GM18508 (cell line): ENCODE measurements around the gene PCSK5.

Experiments
- ATAC-seq: cut with Tn5 transposase; IDR thresholded peaks from one replicate; pipeline ENCODE4 v1.9.1; 2021; ENCODE audit warnings: moderate number of reproducible peaks; ENCODE audit not compliant: insufficient read depth, unreplicated experiment

PCSK5 gene

DNA sequence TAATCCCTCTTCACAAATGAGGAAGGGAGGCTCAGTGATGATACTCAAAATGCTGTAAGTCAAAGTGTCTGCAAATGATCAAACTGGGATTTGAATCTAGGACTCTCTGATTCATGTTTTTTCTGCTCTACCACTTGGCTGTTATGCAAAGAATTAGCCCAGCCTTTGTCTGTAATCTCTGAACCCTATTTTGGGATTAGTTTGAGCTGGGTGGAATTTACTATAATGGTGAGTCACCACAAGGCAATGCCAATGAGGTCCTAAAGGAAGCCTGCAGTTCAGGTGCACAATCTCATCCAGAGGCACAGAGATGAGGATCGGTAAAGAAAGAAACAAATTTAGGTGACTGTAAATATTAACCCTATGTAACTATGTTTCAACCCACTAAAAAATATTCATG, 474.6 kb downstream of the PCSK5 start:
- ATAC-seq: no peak

- no peak for ATAC-seq
These were observed 475.8 kb downstream of the PCSK5 start for GRCh38 chr9:76366275-76366674.

DNA sequence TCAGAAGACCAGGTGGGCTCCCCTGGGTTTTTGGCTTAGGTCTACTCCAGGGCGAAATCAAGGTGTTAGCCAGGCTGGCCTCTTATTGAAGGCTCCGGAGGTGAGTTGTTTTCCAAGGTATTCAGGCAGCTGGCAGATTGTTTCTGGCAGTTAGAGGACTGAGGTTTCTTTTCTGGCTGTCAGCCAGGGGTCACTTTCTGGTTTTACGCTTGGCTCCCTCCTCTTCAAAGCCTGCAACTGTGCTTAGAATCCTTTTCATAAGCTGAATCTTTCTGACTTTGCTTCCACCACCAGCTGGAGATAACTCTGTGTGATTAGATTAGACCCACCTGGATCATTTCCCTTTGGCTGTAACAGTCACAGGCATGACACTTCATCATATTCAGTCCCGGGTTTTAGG, 479.1 kb downstream of the PCSK5 start:
- no peak for ATAC-seq

GRCh38 chr9:76370396-76371023, 480.0 kb downstream of the PCSK5 start:
- no peak for ATAC-seq

GRCh38 chr9:76371901-76372300, 481.4 kb downstream of the PCSK5 start:
- ATAC-seq: no peak

DNA sequence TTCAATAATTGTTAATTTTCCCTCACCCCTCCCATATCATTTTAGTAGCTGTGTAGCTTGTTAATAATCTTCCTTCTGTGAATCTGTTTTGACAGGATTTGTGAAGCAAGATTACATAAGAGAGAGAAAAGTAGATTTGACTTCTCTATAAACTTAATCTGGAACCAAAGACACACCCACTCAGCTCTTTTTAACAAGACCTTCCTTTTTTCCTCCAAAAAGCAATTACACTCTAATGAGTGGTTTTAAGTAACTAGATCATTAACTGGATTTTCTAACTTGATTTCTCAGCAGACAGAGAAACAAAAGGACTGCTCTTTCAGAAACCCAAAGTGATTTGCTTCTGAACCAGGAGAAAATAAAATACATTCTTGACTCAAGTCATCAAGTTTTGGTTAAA, 481.9 kb downstream of the PCSK5 start:
- ATAC-seq: no peak

GRCh38 chr9:76373173-76373783, 482.8 kb downstream of the PCSK5 start:
- ATAC-seq: no peak

GRCh38 chr9:76373784-76374474, 483.5 kb downstream of the PCSK5 start:
- no peak for ATAC-seq

DNA sequence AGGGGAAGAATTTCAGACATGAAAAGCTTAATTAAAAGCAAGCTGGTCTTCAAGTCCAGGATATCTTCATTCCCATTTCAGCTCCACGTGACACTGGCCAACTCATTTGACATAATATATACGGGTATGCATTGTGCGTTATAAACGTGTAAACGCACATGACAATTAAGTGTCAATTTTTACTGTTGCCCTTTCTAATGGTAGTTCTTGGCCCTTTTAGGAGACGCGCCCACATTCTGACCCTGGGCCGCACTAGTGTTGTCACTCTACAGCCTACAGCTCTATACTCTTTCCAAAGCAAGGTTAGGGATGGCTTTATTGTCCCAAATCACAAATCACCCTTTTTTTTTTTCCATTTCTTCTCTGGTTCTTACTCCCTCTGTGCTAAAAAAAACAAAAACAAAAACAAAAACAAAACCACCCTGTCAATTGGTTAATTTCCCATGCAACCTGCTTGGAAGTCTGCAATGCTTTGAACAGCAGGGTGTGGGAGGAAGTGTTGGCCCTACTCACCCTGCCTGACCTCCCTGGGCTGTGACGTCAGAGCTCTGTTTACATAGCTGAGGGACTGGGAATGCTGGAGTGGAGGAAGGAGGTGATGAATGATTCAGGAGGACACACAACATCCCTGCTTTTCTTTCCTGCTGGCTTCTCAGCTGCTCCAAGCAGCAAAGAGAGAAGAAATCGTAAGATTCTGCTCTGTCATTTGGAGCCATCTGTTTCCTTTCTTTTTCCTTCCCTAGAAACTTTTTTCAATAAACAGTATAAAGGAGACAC, 484.5 kb downstream of the PCSK5 start:
- ATAC-seq: no peak

DNA sequence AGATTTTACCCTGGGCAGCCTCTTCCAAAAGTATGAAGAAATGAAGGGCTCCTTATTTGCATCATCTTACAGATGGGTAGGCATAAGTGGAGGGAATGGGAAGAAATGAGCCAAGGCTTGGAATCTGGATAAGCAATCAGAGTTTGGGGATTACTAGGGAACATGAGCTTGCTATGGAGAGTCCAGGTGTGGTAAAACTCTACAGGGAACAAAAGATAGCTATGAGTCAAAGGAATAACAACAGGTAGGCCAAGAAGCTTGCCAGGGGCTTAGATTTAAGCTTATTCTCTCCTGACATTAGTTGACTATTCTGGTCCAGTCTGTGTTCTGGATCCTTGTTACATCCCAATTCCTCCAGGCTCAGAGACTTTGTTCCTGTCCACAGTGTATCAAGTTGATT, 487.3 kb downstream of the PCSK5 start:
- no peak for ATAC-seq

DNA sequence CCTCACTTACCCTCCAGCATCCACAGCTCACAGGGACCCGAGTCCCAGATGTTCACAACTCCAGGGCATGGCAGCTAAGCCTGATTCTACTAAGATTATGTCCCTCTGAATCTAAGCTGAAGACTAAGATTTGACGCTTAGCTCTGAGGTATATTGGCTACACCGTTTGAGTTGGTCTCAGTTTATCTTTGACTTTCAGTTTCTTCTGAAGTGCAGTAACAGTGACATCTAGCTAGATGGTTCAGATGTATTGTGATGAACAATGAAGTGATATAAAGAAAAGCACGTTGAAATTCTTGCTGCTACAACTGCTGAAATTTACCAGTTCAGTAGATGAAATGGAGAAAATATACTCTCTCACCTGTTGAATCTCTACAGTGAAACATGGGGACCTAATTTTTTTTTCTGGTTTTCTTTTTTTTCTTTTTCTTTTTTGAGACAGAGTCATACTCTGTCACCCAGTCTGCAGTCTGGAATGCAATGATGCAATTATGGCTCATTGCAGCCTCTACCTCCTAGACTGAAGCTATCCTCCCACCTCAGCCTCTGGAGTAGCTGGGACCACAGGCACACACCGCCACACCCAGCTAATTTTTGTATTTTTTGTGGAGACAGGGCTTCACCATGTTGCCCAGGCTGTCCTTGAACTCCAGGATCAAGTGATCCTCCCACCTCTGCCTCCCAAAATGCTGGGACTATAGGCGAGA, 488.0 kb downstream of the PCSK5 start:
- ATAC-seq: no peak

GRCh38 chr9:76379494-76379893, 489.0 kb downstream of the PCSK5 start:
- ATAC-seq: no peak

GRCh38 chr9:76390656-76391055, 500.2 kb downstream of the PCSK5 start:
- no peak for ATAC-seq

- peak; percentile 48 for ATAC-seq
These were observed 503.9 kb downstream of the PCSK5 start, which contains the start of gene RFK for GRCh38 chr9:76394195-76394959. Gene RFK (minus strand): TSS chr9:76394426. CDS start chr9:76394171, 255 bp downstream.

GRCh38 chr9:76394960-76395252, 504.4 kb downstream of the PCSK5 start:
- peak; percentile 43 for ATAC-seq

DNA sequence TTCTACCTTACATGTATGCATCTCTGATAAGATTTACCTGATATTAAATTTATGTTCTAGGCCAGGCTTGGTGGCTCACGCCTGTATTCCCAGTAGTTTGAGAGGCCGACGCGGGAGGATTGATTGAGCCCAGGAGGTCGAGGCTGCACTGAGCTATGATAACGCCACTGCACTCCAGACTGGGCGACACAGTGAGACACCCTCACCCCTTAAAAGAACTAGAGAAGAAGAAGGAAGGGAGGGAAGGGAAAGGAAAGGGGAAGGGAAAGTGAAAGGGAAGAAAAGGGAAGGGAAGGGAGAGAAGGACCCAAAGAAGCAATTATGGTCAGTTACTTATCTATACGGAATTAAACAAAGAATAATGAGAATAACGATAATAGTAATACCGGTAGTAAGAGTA, 504.9 kb downstream of the PCSK5 start:
- no peak for ATAC-seq

GRCh38 chr9:76396144-76396543, 505.7 kb downstream of the PCSK5 start:
- no peak for ATAC-seq

DNA sequence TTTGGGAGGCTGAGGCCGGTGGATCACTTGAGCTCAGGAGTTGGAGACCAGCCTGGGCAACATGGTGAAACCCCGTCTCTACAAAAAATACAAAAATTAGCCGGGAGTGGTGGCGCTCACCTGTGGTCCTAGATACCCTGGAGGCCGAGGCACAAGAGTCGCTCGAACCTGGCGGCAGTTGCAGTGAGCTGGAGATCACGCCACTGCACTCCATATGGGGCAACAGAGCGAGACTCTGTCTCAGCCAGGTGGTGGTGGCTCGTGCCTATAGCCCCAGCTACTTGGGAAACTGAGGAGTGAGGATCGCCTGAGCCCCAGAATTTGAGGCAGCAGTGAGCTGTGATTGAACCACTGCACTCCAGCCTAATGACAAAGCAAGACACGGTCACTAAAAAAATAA, 506.1 kb downstream of the PCSK5 start:
- no peak for ATAC-seq

GRCh38 chr9:76399856-76400255, 509.4 kb downstream of the PCSK5 start:
- no peak for ATAC-seq
